ENCODE data around the gene FGFR3. TPM values are rescaled to one million over a fixed set of nuclear protein-coding genes. Genes with fewer than 3 reads are reported as not detected.

The FGFR3 gene
- total and polyA plus RNA-seq, 5 experiments from 2014 or later: 0.19 TPM; not detected in 4

DNA sequence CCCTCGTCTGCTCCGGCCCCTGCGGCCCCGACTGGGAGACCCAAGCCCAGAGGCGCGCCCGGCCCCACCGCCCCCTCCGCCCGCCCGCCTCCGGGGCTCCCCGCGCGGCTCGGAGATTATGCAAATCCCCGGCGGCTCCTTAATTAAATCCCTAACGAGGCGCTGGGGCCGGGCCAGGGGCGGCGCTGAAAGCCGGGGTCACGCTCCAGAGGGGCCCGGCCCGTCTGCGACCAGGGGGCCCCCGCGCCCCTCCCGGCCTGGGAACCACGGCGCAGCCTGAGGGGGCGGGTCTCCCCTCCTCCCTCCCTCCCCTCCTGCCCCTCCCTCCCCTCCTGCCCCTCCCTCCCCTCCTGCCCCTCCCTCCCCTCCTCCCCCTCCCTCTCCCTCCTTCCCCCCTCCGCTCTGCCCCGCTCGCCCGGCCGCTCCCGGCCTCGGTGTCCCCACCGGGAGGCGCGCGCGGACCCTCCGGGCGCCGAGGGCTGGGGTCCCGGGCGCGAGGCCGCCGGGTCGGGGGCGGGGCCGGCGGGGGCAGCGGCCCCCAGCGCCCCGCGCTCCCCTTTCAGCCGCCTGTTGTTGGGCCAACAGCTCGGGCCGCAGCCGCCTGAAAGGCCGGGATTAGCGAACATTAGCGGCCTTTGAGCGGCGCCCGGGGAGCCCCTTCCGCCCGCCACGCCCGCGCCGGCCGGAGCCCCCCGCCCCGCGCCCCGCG is 25.9 kb upstream of the FGFR3 start:
- no peaks in the 10 kb centered on the region for H3K36me3 Mint-ChIP-seq
- POLR2A ChIA-PET: no interaction called here
- no peak for DNase-seq
- H3K4me1 Mint-ChIP-seq: peaks cover 2 to 22% (median 8%) of the 10 kb centered on the region in 4 donors
- H3K9me3 Mint-ChIP-seq: no peaks in the 10 kb centered on the region
- H3K27ac Mint-ChIP-seq: no peak overlapping the region
- H3K27me3 Mint-ChIP-seq: peaks cover 2 to 36% (median 8%) of the 10 kb centered on the region in 5 donors
- peak overlapping the region in 1 of 10 donors; percentile 43 for H3K4me3 Mint-ChIP-seq
- ATAC-seq: peak; percentile 8 to 46

DNA sequence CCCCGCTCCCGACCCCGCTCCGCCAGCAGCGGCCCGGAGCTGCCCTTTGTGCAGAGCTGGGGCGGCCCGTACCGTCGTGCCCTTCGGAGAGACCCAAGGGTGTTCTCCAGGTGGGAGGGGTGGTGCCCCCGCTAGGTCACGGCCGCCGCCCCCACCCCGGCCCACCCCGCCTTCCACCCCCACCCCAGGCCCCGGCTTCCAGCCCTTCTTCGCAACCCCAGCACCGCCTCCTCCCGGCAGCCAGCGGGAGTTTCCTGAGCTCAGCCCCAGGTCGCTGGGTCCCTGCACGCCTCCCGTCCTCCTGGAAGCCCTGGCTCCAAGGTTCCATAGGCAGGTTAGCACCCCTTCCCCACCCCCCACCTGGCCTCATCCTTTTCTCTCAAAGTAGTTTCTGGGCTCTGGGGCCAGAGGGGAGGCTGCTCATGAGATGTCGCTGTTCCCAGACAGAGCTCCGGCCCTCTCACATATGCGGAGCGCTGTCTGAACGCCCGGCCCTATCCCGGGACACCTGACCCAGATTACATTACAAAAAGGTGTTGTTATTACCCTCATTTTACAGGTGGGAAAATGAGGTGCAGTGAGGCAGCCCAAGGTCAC is 25.2 kb upstream of the FGFR3 start:
- POLR2A ChIA-PET: no interaction called here
- Mint-ChIP-seq H3K4me1 (peaks cover 2 to 22% (median 8%) of the 10 kb centered on the region in 4 donors), H3K27me3 (peaks cover 2 to 34% (median 8%) of the 10 kb centered on the region in 5 donors)

DNA sequence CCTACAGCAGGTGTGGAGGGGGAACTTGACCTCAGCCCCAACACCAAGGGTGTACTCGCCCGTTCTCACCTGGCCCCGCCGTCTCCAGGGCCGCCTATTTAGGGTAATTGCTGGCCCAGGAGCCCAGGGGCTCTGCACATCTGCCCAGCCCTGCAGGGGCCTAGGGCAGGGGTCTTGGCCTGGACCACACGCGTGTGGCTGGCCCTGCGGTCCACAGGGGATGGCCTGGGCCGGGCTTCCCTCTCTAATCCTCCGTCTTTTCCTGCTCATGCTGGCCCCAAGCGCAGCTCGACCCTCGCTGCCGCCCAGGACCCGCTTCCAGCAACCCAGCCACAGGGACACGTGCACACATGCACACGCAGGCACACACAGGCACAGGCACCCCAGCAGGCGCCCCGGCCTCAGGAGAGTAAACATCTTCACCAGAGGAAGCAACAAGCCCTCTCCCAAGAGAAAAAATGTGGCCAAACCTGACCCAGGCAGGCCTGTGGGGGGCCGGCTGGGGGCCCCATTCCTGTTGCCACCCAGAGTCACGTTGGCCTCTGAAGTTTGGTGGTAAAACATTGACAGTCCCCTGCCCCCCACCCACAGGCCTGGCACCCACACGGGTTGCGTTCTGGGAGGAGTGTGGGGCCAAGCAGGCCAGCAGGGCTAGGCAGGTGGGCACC is 24.6 kb upstream of the FGFR3 start:
- no peak for ATAC-seq
- peak overlapping the region; percentile 43 to 84 (median 70) for H3K4me3 Mint-ChIP-seq
- H3K27me3 Mint-ChIP-seq: peaks cover 2 to 32% (median 8%) of the 10 kb centered on the region in 5 donors
- POLR2A ChIA-PET: no interaction called here
- no peak for DNase-seq
- H3K9me3 Mint-ChIP-seq: no peaks in the 10 kb centered on the region
- peaks cover 2 to 22% (median 8%) of the 10 kb centered on the region in 4 donors for H3K4me1 Mint-ChIP-seq
- no peak overlapping the region for H3K27ac Mint-ChIP-seq
- no peaks in the 10 kb centered on the region for H3K36me3 Mint-ChIP-seq

More for the DNA sequence above, 25.2 kb upstream of the FGFR3 start:
- H3K9me3 Mint-ChIP-seq: no peaks in the 10 kb centered on the region
- peak; percentile 54 for ATAC-seq
- no peaks in the 10 kb centered on the region for H3K36me3 Mint-ChIP-seq
- H3K4me3 Mint-ChIP-seq: peak overlapping the region; percentile 39 to 84 (median 58)
- H3K27ac Mint-ChIP-seq: no peak overlapping the region
- peak in 1 of 10 donors; percentile 12 for DNase-seq

DNA sequence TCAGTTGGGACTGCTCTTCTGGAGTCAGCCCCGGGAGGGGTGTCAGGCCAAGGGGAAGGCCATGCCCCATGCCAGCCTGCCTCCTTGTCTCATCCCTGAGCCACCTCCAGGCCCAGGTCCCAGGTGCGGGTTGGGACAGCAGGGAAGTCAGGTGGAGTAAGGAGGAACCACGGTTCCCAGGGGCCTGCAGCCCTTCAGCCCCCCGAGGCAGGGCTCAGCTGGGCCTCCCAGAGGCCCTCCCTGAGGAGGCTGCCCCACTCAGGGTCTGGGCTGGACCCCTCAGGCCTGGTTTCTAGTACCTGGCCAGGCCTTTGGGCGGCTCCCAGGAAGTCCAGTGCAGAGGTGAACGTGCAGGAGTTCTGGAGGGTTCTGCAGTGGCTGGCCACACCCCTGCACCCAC is 23.4 kb upstream of the FGFR3 start:
- H3K36me3 Mint-ChIP-seq: no peaks in the 10 kb centered on the region
- DNase-seq (no peak), ATAC-seq (no peak)
- peaks cover 1 to 23% (median 8%) of the 10 kb centered on the region in 5 donors for H3K27me3 Mint-ChIP-seq
- peaks cover 2 to 22% (median 8%) of the 10 kb centered on the region in 4 donors for H3K4me1 Mint-ChIP-seq
- POLR2A ChIA-PET: interaction anchor here (0.6 kb wide), 1 partner anchor 129 kb away, joined by 4 read pairs; no protein-coding TSS in a partner anchor
- no peaks in the 10 kb centered on the region for H3K9me3 Mint-ChIP-seq
- H3K27ac Mint-ChIP-seq: no peak overlapping the region
- H3K4me3 Mint-ChIP-seq: no peak overlapping the region

DNA sequence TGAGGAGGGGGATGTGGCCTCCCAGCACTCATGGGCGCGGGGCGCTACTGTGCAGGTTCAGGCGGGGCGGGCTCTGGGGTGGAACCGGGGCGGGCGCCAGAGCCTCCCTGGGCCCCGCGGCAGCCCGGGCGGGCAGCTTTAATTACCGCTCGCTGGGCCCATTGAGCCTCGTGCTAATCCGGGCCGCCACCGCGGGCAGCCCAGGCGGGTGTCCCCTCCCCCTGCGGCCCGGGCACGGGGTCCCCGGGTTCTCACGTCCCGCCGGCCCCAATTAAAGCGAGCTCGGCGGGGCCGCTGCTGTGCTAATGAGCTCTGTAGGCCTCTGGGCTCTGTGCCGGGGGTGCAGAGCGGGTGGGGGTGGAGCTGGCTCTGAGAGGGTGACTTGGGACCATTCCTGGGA is 22.8 kb upstream of the FGFR3 start:
- no peak overlapping the region for H3K27ac Mint-ChIP-seq
- peaks cover 1 to 18% (median 8%) of the 10 kb centered on the region in 5 donors for H3K27me3 Mint-ChIP-seq
- peaks cover 2 to 22% (median 8%) of the 10 kb centered on the region in 4 donors for H3K4me1 Mint-ChIP-seq
- ATAC-seq: no peak
- DNase-seq: no peak
- H3K36me3 Mint-ChIP-seq: no peaks in the 10 kb centered on the region
- no peaks in the 10 kb centered on the region for H3K9me3 Mint-ChIP-seq
- H3K4me3 Mint-ChIP-seq: no peak overlapping the region
- POLR2A ChIA-PET: no interaction called here

DNA sequence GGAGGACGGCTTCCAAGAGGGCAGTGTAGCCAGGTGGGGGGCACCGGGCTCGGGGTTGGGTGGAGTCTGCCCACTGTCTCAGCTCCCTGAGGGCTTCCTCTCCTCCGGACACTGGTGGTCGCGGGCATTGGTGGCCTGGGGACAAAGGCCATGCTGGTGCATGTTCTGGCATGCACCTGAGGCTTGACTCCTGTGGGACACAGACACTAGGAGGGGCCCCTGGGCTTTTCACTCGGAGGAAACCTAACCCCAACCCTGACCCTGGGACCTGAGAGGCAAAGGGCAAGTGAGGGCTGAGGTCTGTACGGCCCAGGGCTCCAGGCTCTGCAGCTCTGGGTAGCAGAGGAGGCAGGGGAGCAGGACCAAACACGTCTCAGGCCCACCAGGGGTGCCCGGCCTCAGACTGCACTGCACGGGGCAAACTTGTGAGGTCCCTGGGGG is 22.3 kb upstream of the FGFR3 start:
- H3K36me3 Mint-ChIP-seq: no peaks in the 10 kb centered on the region
- POLR2A ChIA-PET: no interaction called here
- no peak overlapping the region for H3K27ac Mint-ChIP-seq
- H3K4me3 Mint-ChIP-seq: no peak overlapping the region
- peaks cover 2 to 17% (median 6%) of the 10 kb centered on the region in 4 donors for H3K4me1 Mint-ChIP-seq
- ATAC-seq (no peak), DNase-seq (no peak)
- H3K27me3 Mint-ChIP-seq: peaks cover 1 to 12% (median 4%) of the 10 kb centered on the region in 5 donors
- no peaks in the 10 kb centered on the region for H3K9me3 Mint-ChIP-seq

DNA sequence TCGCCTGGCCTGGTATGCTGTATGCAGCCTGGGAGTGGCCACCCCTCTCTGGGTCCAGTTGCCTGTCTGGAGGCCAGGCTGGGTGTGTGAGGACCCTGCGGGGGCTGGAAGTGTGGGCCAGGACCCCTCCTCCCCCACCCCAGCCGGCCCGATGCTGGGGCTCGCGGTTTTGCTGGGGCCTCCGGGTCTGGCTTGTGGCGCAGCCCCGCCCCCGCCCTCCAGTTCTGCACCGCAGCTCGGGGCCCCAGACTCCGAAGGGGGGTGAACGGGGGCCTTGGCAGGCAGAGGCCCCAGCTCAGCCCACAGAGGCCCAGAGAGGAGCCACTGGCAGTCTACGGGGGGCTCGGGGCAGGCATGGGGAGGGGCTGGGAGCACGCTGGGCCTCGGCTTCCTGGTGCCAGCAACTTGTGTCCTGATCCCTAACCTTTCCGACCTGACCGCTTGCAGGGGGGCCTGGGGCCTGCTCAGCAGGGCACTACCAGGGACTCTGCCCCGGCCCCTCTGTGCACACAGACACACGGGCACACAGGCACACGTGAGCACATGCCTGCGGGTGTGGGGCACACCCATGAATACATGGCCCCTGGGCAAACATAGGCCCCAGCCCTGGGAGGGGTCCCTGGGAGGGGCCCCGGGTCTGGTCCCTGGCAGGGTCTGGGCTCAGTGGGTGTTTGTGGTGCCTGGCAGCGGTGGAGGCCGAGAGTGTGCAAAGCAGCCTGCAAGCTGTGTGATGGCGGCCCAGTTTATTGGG is 21.4 kb upstream of the FGFR3 start:
- ATAC-seq (peak; percentile 58 to 71), DNase-seq (peak in 1 of 10 donors; percentile 19)
- Mint-ChIP-seq H3K4me3 (peak overlapping the region in 3 of 10 donors; percentile 34 to 55 (median 43)), H3K36me3 (no peaks in the 10 kb centered on the region), H3K4me1 (peaks cover 2 to 17% (median 6%) of the 10 kb centered on the region in 4 donors), H3K27ac (no peak overlapping the region), H3K9me3 (no peaks in the 10 kb centered on the region), H3K27me3 (peaks cover 1 to 12% (median 4%) of the 10 kb centered on the region in 5 donors)
- POLR2A ChIA-PET: no interaction called here

DNA sequence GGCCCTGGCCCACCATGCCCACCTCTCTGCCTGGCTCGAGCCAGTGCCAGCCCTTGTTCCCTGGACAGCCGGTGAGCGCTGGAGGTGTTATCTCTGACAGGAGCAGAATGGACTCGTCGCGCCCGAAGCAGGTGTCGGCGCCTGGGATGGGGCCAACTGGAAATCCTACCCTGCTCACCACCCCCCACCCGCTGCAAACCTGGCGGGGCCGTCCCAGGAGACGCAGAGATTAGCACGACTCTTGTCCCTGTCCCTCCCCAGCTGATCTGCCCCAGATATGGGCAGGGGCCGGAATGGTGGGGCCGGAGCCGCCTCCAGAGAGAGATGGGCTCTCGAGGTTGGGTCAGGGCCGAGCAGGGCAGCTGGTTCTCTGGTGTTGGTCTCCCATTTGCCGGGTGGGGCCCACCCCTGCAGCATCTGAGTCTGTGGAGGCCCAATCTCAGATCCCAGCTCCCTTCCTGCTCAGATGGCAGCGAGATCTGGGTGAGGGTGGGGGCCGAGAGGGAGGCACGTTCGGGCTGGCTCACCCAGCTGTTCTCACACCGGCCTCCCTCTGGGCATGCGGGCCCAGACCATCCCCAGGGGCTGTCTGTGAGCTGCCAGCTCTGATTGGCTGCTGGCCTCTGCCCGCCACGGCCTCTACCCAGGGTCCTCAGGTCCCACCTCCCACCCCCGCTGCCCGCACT is 20.1 kb upstream of the FGFR3 start:
- no peak overlapping the region for H3K27ac Mint-ChIP-seq
- no peaks in the 10 kb centered on the region for H3K36me3 Mint-ChIP-seq
- no peak overlapping the region for H3K4me3 Mint-ChIP-seq
- DNase-seq: no peak
- no peaks in the 10 kb centered on the region for H3K9me3 Mint-ChIP-seq
- H3K4me1 Mint-ChIP-seq: peaks cover 2 to 14% (median 5%) of the 10 kb centered on the region in 4 donors
- ATAC-seq: no peak
- POLR2A ChIA-PET: no interaction called here
- H3K27me3 Mint-ChIP-seq: peaks cover 1 to 10% (median 4%) of the 10 kb centered on the region in 5 donors

DNA sequence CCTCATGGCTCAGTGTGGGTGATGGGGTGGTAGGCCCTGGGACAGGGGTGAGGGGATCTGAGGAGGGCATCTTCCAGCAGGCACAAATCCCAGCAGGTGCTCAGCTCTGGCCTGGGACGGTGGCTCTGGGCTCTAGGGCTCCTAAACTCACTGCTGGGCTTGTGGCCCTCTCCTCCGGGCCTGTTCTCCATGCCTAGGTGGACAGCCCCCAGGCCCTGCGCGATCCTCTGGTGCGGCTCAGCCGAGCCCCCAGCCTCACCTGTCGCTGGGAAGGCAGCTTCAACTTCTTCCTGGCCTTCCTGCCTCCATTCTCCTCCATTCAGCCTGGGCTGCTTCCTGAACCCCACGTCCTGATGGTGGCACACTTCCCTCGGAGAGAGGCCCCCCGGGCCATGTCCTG is 19.3 kb upstream of the FGFR3 start:
- DNase-seq (no peak), ATAC-seq (no peak)
- peaks cover 0 to 2% (median under 1%) of the 10 kb centered on the region in 5 donors for H3K27me3 Mint-ChIP-seq
- H3K9me3 Mint-ChIP-seq: no peaks in the 10 kb centered on the region
- POLR2A ChIA-PET: no interaction called here
- no peaks in the 10 kb centered on the region for H3K36me3 Mint-ChIP-seq
- no peak overlapping the region for H3K4me3 Mint-ChIP-seq
- no peak overlapping the region for H3K27ac Mint-ChIP-seq
- peaks cover 0 to 6% (median 2%) of the 10 kb centered on the region in 4 donors for H3K4me1 Mint-ChIP-seq

DNA sequence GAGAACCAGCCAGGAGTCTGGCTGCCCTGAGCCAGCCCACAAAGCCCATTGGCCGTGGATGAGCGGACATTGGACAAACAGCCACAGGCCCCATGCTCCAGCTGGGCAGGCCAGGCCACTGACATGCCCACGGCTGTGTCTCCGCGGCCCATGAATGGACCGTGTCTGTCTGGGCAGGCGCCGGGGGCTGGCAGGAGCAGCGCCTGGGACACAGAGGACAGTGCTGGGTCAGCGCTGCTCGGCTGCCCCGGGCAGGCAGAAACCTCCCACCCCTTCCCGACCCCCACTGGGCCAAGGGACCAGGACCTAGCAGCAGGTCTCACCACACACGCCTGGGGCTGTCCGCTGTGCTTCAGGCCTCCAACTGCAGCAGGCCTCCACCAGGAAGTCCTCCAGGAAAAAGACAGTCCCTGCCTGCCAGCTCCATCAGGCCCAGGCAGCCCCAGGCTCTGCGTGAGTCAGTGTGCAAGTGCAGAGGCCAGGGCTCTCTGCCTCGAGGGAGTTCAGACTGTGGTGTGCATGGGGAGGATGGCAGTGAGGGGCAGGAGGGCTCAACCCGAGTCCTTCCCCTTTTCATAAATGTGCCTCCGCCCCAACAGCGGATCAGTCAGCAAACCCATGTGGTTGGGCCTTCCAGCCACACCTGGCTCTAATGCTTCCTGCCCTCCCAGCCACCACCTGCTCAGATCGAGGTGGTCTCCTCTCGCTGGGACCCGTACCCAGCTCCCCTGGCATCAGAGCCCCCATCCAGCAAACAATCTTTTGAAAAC is 17.2 kb upstream of the FGFR3 start:
- no peak overlapping the region for H3K4me3 Mint-ChIP-seq
- no peak overlapping the region for H3K27ac Mint-ChIP-seq
- H3K4me1 Mint-ChIP-seq: peaks cover 0 to 6% (median 2%) of the 10 kb centered on the region in 4 donors

DNA sequence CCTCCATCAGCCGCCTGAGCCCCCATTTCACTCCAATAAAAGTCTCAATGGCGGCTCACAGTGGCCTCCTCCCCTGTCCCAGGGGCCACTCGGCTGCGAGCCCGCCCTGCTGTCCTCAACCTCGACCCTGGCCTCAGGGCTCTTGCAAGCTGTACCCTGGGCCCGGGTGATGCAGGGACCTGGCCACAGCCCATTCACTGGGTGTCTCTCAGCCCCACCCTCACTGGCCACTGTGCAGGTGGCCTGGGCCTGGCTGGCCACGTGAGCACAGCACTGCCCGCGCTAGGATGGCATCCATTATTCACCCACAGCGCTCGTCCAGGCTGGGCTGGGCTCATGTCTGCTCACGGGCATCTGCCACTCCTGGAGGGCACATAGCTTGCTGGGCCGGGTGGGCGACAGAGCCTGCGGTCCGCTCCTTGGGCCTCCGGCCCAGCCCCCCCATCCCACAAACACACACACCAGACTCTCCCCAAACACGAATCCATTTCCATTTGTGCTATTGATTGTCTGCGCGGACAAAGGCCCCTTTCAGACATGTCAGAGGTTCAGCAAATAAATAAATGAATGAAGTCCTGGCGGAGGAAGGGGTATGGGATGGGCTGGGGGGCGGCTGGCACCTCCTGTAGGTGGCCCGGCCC is 16.5 kb upstream of the FGFR3 start:
- no peak overlapping the region for H3K4me3 Mint-ChIP-seq
- H3K27me3 Mint-ChIP-seq: no peaks in the 10 kb centered on the region
- H3K36me3 Mint-ChIP-seq: no peaks in the 10 kb centered on the region
- H3K4me1 Mint-ChIP-seq: peaks cover 0 to 5% (median 2%) of the 10 kb centered on the region in 4 donors
- DNase-seq: no peak
- POLR2A ChIA-PET: no interaction called here
- no peak for ATAC-seq
- H3K9me3 Mint-ChIP-seq: no peaks in the 10 kb centered on the region
- H3K27ac Mint-ChIP-seq: no peak overlapping the region

More for the DNA sequence above, 17.2 kb upstream of the FGFR3 start:
- Mint-ChIP-seq H3K27me3 (no peaks in the 10 kb centered on the region), H3K9me3 (no peaks in the 10 kb centered on the region), H3K36me3 (no peaks in the 10 kb centered on the region)
- DNase-seq: no peak
- no peak for ATAC-seq
- POLR2A ChIA-PET: no interaction called here

Data from naive thymus-derived CD8-positive, alpha-beta T cell (primary cell).